ENCODE data around the gene ANKS1B. TPM values are rescaled to one million over a fixed set of nuclear protein-coding genes. Genes with fewer than 3 reads are reported as not detected.
A peak's percentile ranks its signal among the peaks of the same experiment; 100 is the strongest.

Gene ANKS1B
- total RNA-seq, 1 donor from 2014 or later, result 8.2 TPM

- H3K27ac ChIP-seq, result peak overlapping the region; percentile 44 to 59
- no peak overlapping the region for H3K4me3 ChIP-seq
- H3K36me3 ChIP-seq, result no peaks in the 10 kb centered on the region
- intact Hi-C loops (cut with DNase I), result no loop called here
- peaks cover 4 to 14% of the 10 kb centered on the region in 2 donors for H3K4me1 ChIP-seq
- H3K27me3 ChIP-seq, result no peaks in the 10 kb centered on the region
- no peak for TF ChIP-seq CTCF (IDR thresholded peaks at IDR 0.05)
- no peak for DNase-seq (ENCODE audit: low spot score in 2 of 2)
- no peaks in the 10 kb centered on the region for H3K9me3 ChIP-seq
Observed at GRCh38 chr12:98701166-98701565, 1283.6 kb downstream of the ANKS1B start.

- Histone ChIP-seq H3K4me1 (peaks cover 4 to 14% of the 10 kb centered on the region in 2 donors), H3K36me3 (peaks cover 0 to 3% of the 10 kb centered on the region in 2 donors), H3K9me3 (no peaks in the 10 kb centered on the region), H3K27ac (peak overlapping the region; percentile 37 to 59), H3K27me3 (no peaks in the 10 kb centered on the region), H3K4me3 (peak overlapping the region in 1 of 2 donors; percentile 27)
- no peak for TF ChIP-seq CTCF (IDR thresholded peaks at IDR 0.05)
- intact Hi-C loops (cut with DNase I), result loop anchor here (2.0 kb wide), 1 partner anchor 299 kb away; no protein-coding TSS in a partner anchor
- DNase-seq (ENCODE audit: low spot score in 2 of 2), result no peak
Observed at GRCh38 chr12:98699586-98699985, 1285.2 kb downstream of the ANKS1B start.

DNA sequence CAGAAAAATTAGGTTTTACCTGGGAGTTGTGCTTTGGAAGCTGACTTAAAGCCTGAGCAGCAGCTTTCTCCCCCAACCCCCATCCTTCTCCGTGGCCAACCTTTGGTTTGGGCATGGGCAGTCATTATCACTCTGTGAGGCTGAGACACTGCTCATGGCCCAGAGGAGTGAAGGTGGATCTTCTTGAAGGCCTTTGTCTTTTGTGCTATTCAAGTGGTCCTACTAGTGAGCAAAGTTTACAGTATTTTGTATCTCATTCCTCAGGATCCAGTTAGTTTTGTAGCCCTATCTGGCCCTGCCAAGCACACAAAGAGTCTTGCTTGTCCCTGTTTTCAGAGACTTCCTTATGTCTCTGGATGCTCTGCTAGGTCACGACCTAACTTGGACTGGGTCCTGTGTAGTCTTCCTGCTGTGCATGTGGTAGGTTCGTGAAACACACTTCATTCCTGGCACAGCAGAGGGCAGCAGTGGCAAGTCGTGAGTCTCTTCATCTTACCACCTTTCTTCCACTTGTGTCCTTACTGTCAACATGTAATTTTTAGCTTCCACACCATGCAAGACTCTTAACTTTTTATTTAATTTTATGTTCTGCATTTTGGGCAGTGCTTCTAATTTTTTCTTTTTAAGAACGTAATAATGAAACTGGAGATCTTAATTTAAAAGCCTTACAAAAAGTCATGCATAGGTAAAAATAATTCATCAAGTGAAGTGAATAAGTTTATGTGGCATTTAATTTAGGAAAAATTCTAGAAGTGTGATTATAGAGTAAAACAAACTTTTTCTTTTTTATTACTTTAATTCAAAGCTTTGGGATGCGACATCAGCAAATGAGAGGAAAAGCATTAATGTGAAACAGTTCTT is 1285.9 kb downstream of the ANKS1B start:
- peaks cover 0 to 3% of the 10 kb centered on the region in 2 donors for H3K36me3 ChIP-seq
- peaks cover 4 to 14% of the 10 kb centered on the region in 2 donors for H3K4me1 ChIP-seq
- intact Hi-C loops (cut with DNase I), result loop anchor here (2.0 kb wide), 1 partner anchor 300 kb away; no protein-coding TSS in a partner anchor
- H3K4me3 ChIP-seq, result peak overlapping the region in 1 of 2 donors; percentile 27
- no peaks in the 10 kb centered on the region for H3K9me3 ChIP-seq
- H3K27me3 ChIP-seq, result no peaks in the 10 kb centered on the region
- peak overlapping the region; percentile 37 to 59 for H3K27ac ChIP-seq
- peak; percentile 30 to 59 (median 34) for TF ChIP-seq CTCF (IDR thresholded peaks at IDR 0.05)
- peak in 1 of 2 donors; percentile 73 for DNase-seq (ENCODE audit: low spot score in 2 of 2)

GRCh38 chr12:98697209-98697608 is 1287.5 kb downstream of the ANKS1B start:
- TF ChIP-seq CTCF (IDR thresholded peaks at IDR 0.05), result no peak
- Histone ChIP-seq H3K4me1 (peaks cover 4 to 14% of the 10 kb centered on the region in 2 donors), H3K27ac (no peak overlapping the region), H3K9me3 (no peaks in the 10 kb centered on the region), H3K4me3 (no peak overlapping the region), H3K36me3 (peaks cover 3 to 5% of the 10 kb centered on the region in 2 donors), H3K27me3 (no peaks in the 10 kb centered on the region)
- no peak for DNase-seq (ENCODE audit: low spot score in 2 of 2)
- intact Hi-C loops (cut with DNase I), result no loop called here

GRCh38 chr12:98696036-98696646 is 1288.6 kb downstream of the ANKS1B start:
- H3K27me3 ChIP-seq, result no peaks in the 10 kb centered on the region
- no peak overlapping the region for H3K27ac ChIP-seq
- H3K4me3 ChIP-seq, result no peak overlapping the region
- no peaks in the 10 kb centered on the region for H3K9me3 ChIP-seq
- H3K36me3 ChIP-seq, result peaks cover 5 to 6% of the 10 kb centered on the region in 2 donors
- H3K4me1 ChIP-seq, result peaks cover 0 to 8% of the 10 kb centered on the region in 2 donors
- no peak for DNase-seq (ENCODE audit: low spot score in 2 of 2)
- intact Hi-C loops (cut with DNase I), result no loop called here
- no peak for TF ChIP-seq CTCF (IDR thresholded peaks at IDR 0.05)
